GM06990 (cell line): Measurements from ENCODE around the gene ATRAID.

Source experiments
- DNase-seq: peaks from one replicate; pipeline ENCODE4 v3.0.0-alpha.2; 2011; ENCODE audit not compliant: insufficient read length; ENCODE audit errors: extremely low read depth
- H3K27me3 ChIP-seq: replicated peaks from 2 replicates; pipeline ENCODE4 v1.6.0; 2011; ENCODE audit warnings: low read length; ENCODE audit not compliant: control insufficient read depth, insufficient read depth
- H3K36me3 ChIP-seq: 2 replicates; pipeline ENCODE4 v1.5.1; 2011; ENCODE audit warnings: low read length; ENCODE audit not compliant: control insufficient read depth, insufficient read depth
- H3K4me3 ChIP-seq: replicated peaks from 2 replicates; pipeline ENCODE4 v1.5.1; 2011; ENCODE audit warnings: low read depth, mild to moderate bottlenecking, control low read depth, low read length
- CTCF ChIP-seq: IDR thresholded peaks from 2 replicates; pipeline ENCODE4 v1.5.1; 2011; ENCODE audit warnings: low read length, control low read depth, mild to moderate bottlenecking, inconsistent platforms; ENCODE audit not compliant: insufficient read depth, poor library complexity, severe bottlenecking

Gene ATRAID

GRCh38 chr2:27261241-27261925 lies 49.5 kb downstream of the ATRAID start:
- H3K4me3 ChIP-seq: no peak overlapping the region
- no peaks in the 10 kb centered on the region for H3K36me3 ChIP-seq
- peaks cover 6% of the 10 kb centered on the region for H3K27me3 ChIP-seq
- DNase-seq: no peak
- no peak for TF ChIP-seq CTCF

GRCh38 chr2:27261926-27262298 lies 50.1 kb downstream of the ATRAID start:
- no peak overlapping the region for H3K4me3 ChIP-seq
- no peaks in the 10 kb centered on the region for H3K36me3 ChIP-seq
- no peak for DNase-seq
- H3K27me3 ChIP-seq: peaks cover 6% of the 10 kb centered on the region
- no peak for TF ChIP-seq CTCF

GRCh38 chr2:27262379-27263286 lies 50.8 kb downstream of the ATRAID start, which contains the start of gene SLC30A3:
Gene SLC30A3, minus strand, starts transcription at chr2:27263047. Its CDS starts 141 bp downstream, at chr2:27262906.
- peaks cover 6% of the 10 kb centered on the region for H3K27me3 ChIP-seq
- TF ChIP-seq CTCF: no peak
- peak; percentile 70 for DNase-seq
- H3K36me3 ChIP-seq: no peaks in the 10 kb centered on the region
- peak within 1 kb of the TSS; percentile 58 for H3K4me3 ChIP-seq

- Histone ChIP-seq H3K36me3 (no peaks in the 10 kb centered on the region), H3K4me3 (peak overlapping the region; percentile 58), H3K27me3 (peaks cover 6% of the 10 kb centered on the region)
- no peak for TF ChIP-seq CTCF
- no peak for DNase-seq
Observed at GRCh38 chr2:27263287-27264252, 51.7 kb downstream of the ATRAID start.

- Histone ChIP-seq H3K4me3 (peak overlapping the region; percentile 40), H3K36me3 (no peaks in the 10 kb centered on the region), H3K27me3 (peaks cover 6% of the 10 kb centered on the region)
- DNase-seq: no peak
- no peak for TF ChIP-seq CTCF
Observed at GRCh38 chr2:27264253-27264752, 52.5 kb downstream of the ATRAID start.
